ENCODE measurements around the gene DSG3. TPM values are rescaled to one million over a fixed set of nuclear protein-coding genes. Genes with fewer than 3 reads are reported as not detected.

The DSG3 gene
- total RNA-seq, 1 experiment from 2014 or later = 0.05 TPM

DNA sequence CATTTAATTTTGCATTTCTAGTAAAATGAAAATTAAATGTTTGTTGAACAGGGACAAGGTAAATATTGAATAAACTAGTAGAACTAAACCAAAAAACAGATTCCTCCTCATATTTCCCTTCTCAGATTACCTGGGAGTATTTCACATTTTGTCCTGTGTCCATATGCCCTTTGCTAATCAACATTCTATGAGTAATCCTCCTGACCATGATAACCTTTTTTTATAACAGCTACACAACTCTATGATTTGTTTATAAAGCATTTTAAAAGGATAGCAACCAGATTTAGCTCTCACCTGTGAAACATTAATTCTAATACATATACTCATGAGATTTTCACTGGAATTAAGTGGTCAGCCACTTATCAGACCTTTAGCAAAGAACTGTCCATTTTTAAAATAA, 43.3 kb downstream of the DSG3 start:
- TF ChIP-seq, protein P1, sequence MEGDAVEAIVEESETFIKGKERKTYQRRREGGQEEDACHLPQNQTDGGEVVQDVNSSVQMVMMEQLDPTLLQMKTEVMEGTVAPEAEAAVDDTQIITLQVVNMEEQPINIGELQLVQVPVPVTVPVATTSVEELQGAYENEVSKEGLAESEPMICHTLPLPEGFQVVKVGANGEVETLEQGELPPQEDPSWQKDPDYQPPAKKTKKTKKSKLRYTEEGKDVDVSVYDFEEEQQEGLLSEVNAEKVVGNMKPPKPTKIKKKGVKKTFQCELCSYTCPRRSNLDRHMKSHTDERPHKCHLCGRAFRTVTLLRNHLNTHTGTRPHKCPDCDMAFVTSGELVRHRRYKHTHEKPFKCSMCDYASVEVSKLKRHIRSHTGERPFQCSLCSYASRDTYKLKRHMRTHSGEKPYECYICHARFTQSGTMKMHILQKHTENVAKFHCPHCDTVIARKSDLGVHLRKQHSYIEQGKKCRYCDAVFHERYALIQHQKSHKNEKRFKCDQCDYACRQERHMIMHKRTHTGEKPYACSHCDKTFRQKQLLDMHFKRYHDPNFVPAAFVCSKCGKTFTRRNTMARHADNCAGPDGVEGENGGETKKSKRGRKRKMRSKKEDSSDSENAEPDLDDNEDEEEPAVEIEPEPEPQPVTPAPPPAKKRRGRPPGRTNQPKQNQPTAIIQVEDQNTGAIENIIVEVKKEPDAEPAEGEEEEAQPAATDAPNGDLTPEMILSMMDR (IDR thresholded peaks at IDR 0.05 in 2 of 3, conservative IDR thresholded peaks at IDR 0.05 in 1 of 3; ENCODE audit: borderline replicate concordance in 1 of 3, insufficient read depth in 1 of 3, low read depth in 2 of 3, low read length in 2 of 3) = no peak
- TF ChIP-seq, protein P2, sequence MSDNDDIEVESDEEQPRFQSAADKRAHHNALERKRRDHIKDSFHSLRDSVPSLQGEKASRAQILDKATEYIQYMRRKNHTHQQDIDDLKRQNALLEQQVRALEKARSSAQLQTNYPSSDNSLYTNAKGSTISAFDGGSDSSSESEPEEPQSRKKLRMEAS (IDR thresholded peaks at IDR 0.05) = no peak
- TF ChIP-seq SRF (IDR thresholded peaks at IDR 0.05; ENCODE audit: low read depth) (no peak), RAD21 (IDR thresholded peaks at IDR 0.05; ENCODE audit: low read depth) (no peak), YY1 (IDR thresholded peaks at IDR 0.05; ENCODE audit: extremely low read depth, insufficient replicate concordance, low read depth, low read length) (no peak), SP1 (IDR thresholded peaks at IDR 0.05; ENCODE audit: low read depth) (no peak), CEBPB (IDR thresholded peaks at IDR 0.05; ENCODE audit: low read depth) (no peak), POLR2A (IDR thresholded peaks at IDR 0.05; ENCODE audit: borderline replicate concordance, extremely low read depth, insufficient read depth, insufficient read length) (no peak), TCF7L2 (IDR thresholded peaks at IDR 0.05; ENCODE audit: borderline replicate concordance, extremely low read depth, insufficient read depth, insufficient read length) (no peak), ELF1 (IDR thresholded peaks at IDR 0.05; ENCODE audit: borderline replicate concordance, low read depth) (no peak; the same call in 1 of the 2 replicates)
- TF ChIP-seq, protein P3, sequence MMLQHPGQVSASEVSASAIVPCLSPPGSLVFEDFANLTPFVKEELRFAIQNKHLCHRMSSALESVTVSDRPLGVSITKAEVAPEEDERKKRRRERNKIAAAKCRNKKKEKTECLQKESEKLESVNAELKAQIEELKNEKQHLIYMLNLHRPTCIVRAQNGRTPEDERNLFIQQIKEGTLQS (IDR thresholded peaks at IDR 0.05) = no peak
- Histone ChIP-seq H3K4me1 (ENCODE audit: control insufficient read depth in 1 of 2, insufficient read depth in 2 of 2, low read length in 2 of 2) (peaks cover 26 to 61% of the 10 kb centered on the region in 2 experiments), H4K20me1 (ENCODE audit: insufficient read depth) (no peaks in the 10 kb centered on the region), H3K9me3 (ENCODE audit: control insufficient read depth in 1 of 2, insufficient read depth in 1 of 2, low read depth in 1 of 2, low read length in 2 of 2) (no peaks in the 10 kb centered on the region), H3K9me2 (ENCODE audit: insufficient read depth) (no peaks in the 10 kb centered on the region), H2AFZ (ENCODE audit: low read depth, low read length, poor library complexity, severe bottlenecking) (no peak overlapping the region), H3K4me2 (ENCODE audit: low read length) (peak overlapping the region; percentile 56), H3K79me2 (ENCODE audit: insufficient read depth, low read length) (no peaks in the 10 kb centered on the region), H3K27me3 (ENCODE audit: insufficient read depth, low read length) (no peaks in the 10 kb centered on the region), H3K27ac (ENCODE audit: low read depth, low read length) (peak overlapping the region; percentile 21; the same call in 1 of the 2 replicates), H3K4me3 (replicated peaks in 1 of 2; ENCODE audit: low read depth in 1 of 2, low read length in 2 of 2) (no peak overlapping the region), H3K36me3 (ENCODE audit: control insufficient read depth in 1 of 2, insufficient read depth in 2 of 2, low read length in 2 of 2) (no peaks in the 10 kb centered on the region), H3K9ac (ENCODE audit: low read length) (0 out of 2 replicates have a peak overlapping the region, but pooled peaks have one; percentile 28)
- ChIA-PET POLR2A (no interaction called here), RAD21 (ENCODE audit: low non-redundant PET in 1 of 2, low total read pairs in 2 of 2, uncharacterized antibody in 2 of 2, unreplicated experiment in 2 of 2) (no interaction called here), CTCF (interaction anchor here (1.3 kb wide), 1 partner anchor 20 kb away, joined by 3 read pairs; no protein-coding TSS in a partner anchor)
- intact Hi-C loops (cut with micrococcal nuclease) = no loop called here
- no peak for ATAC-seq
- no TSS peak for BruUV-seq (replicated peaks)
- no peak for DNase-seq (ENCODE audit: low read depth, low spot score)
